Hepatocyte (in vitro differentiated cells): Measurements from ENCODE around the gene FDXR. TPM values are rescaled to one million over a fixed set of nuclear protein-coding genes. Genes with fewer than 3 reads are reported as not detected.

Experiments
- DNase-seq: peaks from one replicate; pipeline ENCODE4 v3.0.0-alpha.2; 2016; ENCODE audit warnings: low spot score
- H2AFZ ChIP-seq: fragments of 200-600 bp; sonication (generic); 2 replicates; pipeline ENCODE4 v1.6.0; 2016; ENCODE audit warnings: antibody characterized with exemption, mild to moderate bottlenecking
- H3K27ac ChIP-seq: fragments of 200-600 bp; sonication (generic); 2 replicates; pipeline ENCODE4 v1.5.1; 2016; ENCODE audit warnings: mild to moderate bottlenecking
- H3K27me3 ChIP-seq: fragments of 200-600 bp; sonication (generic); 2 replicates; pipeline ENCODE4 v1.6.1; 2016
- H3K36me3 ChIP-seq: fragments of 200-600 bp; sonication (generic); replicated peaks from 2 replicates; pipeline ENCODE4 v1.5.1; 2016; ENCODE audit warnings: low read depth; ENCODE audit not compliant: insufficient read depth
- H3K4me1 ChIP-seq: fragments of 200-600 bp; sonication (generic); 2 replicates; pipeline ENCODE4 v1.5.1; 2016; ENCODE audit warnings: mild to moderate bottlenecking, moderate library complexity; ENCODE audit not compliant: insufficient read depth
- H3K4me2 ChIP-seq: fragments of 200-600 bp; sonication (generic); 2 replicates; pipeline ENCODE4 v1.6.0; 2016
- H3K4me3 ChIP-seq: fragments of 200-600 bp; sonication (generic); 2 replicates; pipeline ENCODE4 v1.5.1; 2016; ENCODE audit warnings: mild to moderate bottlenecking
- H3K79me2 ChIP-seq: fragments of 200-600 bp; sonication (generic); 2 replicates; pipeline ENCODE4 v1.6.0; 2017; ENCODE audit warnings: mild to moderate bottlenecking
- H3K9me2 ChIP-seq: fragments of 200-600 bp; sonication (generic); replicated peaks from 2 replicates; pipeline ENCODE4 v1.6.0; 2017; ENCODE audit warnings: mild to moderate bottlenecking; ENCODE audit not compliant: insufficient read depth
- H3K9me3 ChIP-seq: fragments of 200-600 bp; sonication (generic); 2 replicates; pipeline ENCODE4 v1.5.1; 2016; ENCODE audit warnings: low read depth, mild to moderate bottlenecking
- H4K20me1 ChIP-seq: fragments of 200-600 bp; sonication (generic); 2 replicates; pipeline ENCODE4 v1.6.0; 2016; ENCODE audit warnings: mild to moderate bottlenecking; ENCODE audit not compliant: insufficient read depth, poor library complexity, severe bottlenecking
- CTCF ChIP-seq: fragments of 200-600 bp; sonication (generic); IDR thresholded peaks from 2 replicates; pipeline ENCODE4 v1.5.1; 2016; ENCODE audit warnings: antibody characterized with exemption, mild to moderate bottlenecking; ENCODE audit not compliant: poor library complexity
- EZH2 ChIP-seq: fragments of 200-600 bp; sonication (generic); IDR thresholded peaks from 2 replicates; pipeline ENCODE4 v1.6.1; 2016; ENCODE audit warnings: antibody characterized with exemption, mild to moderate bottlenecking, borderline replicate concordance
- EZH2phosphoT487 ChIP-seq: fragments of 200-600 bp; sonication (generic); IDR thresholded peaks from one replicate; pipeline ENCODE4 v1.6.1; 2018; ENCODE audit warnings: antibody characterized with exemption, mild to moderate bottlenecking, low read depth, moderate library complexity; ENCODE audit not compliant: unreplicated experiment, severe bottlenecking
- WGBS: methylation state at CpG from one replicate; pipeline ENCODE4 v1.1.6; 2016; ENCODE audit warnings: low lambda C conversion rate; ENCODE audit errors: missing lambda C conversion rate; 5-methylcytosine and 5-hydroxymethylcytosine counted together
- polyA plus RNA-seq: library from polyadenylated mRNA; unstranded; fragments of >200 nt; fragmentation: Nextera tagmentation; extraction: Ambion mirVana; gene quantifications from 2 replicates; pipeline ENCODE4 v1.2.1, GENCODE V29; 2016
- total RNA-seq: library from RNA; depleted of rRNA; stranded (reverse); fragments of >200 nt; gene quantifications from 2 replicates; pipeline ENCODE4 v1.2.3, GENCODE V29; 2014

Gene FDXR
- total and polyA plus RNA-seq, 2 experiments from 2014 or later = 12.2 to 14.2 TPM

- Histone ChIP-seq H2AFZ (no peak overlapping the region), H3K4me3 (no peak overlapping the region), H3K36me3 (no peaks in the 10 kb centered on the region), H3K79me2 (no peaks in the 10 kb centered on the region), H3K27me3 (no peaks in the 10 kb centered on the region), H4K20me1 (no peaks in the 10 kb centered on the region), H3K4me2 (no peak overlapping the region), H3K4me1 (no peaks in the 10 kb centered on the region), H3K9me3 (no peaks in the 10 kb centered on the region), H3K27ac (no peak overlapping the region), H3K9me2 (no peaks in the 10 kb centered on the region)
- 92% methylated on average over 11 of the region's 11 CpGs for WGBS
- TF ChIP-seq EZH2phosphoT487 (no peak), CTCF (no peak), EZH2 (no peak)
- DNase-seq = no peak
These were observed 45.0 kb downstream of the FDXR start for GRCh38 chr17:74827800-74828199.

GRCh38 chr17:74825952-74826719 is 46.7 kb downstream of the FDXR start:
- Histone ChIP-seq H3K79me2 (no peaks in the 10 kb centered on the region), H3K9me2 (no peaks in the 10 kb centered on the region), H3K36me3 (no peaks in the 10 kb centered on the region), H3K27ac (no peak overlapping the region), H3K27me3 (no peaks in the 10 kb centered on the region), H3K4me3 (no peak overlapping the region), H2AFZ (no peak overlapping the region), H3K4me2 (no peak overlapping the region), H3K9me3 (no peaks in the 10 kb centered on the region), H3K4me1 (no peaks in the 10 kb centered on the region), H4K20me1 (no peaks in the 10 kb centered on the region)
- TF ChIP-seq EZH2 (no peak), EZH2phosphoT487 (no peak), CTCF (no peak)
- DNase-seq = no peak
- 89% methylated on average over 9 of the region's 9 CpGs for WGBS

GRCh38 chr17:74824961-74825627 is 47.7 kb downstream of the FDXR start:
- 92% methylated on average over 11 of the region's 11 CpGs for WGBS

More at GRCh38 chr17:74824961-74825627, 47.7 kb downstream of the FDXR start:
- H3K9me3 ChIP-seq = no peaks in the 10 kb centered on the region
- no peak overlapping the region for H3K4me2 ChIP-seq
- no peaks in the 10 kb centered on the region for H3K36me3 ChIP-seq
- H3K27me3 ChIP-seq = no peaks in the 10 kb centered on the region
- H3K9me2 ChIP-seq = no peaks in the 10 kb centered on the region
- TF ChIP-seq EZH2 (no peak), CTCF (no peak), EZH2phosphoT487 (no peak)
- H4K20me1 ChIP-seq = no peaks in the 10 kb centered on the region
- H3K4me3 ChIP-seq = no peak overlapping the region
- H2AFZ ChIP-seq = no peak overlapping the region
- H3K79me2 ChIP-seq = no peaks in the 10 kb centered on the region
- no peak overlapping the region for H3K27ac ChIP-seq
- no peaks in the 10 kb centered on the region for H3K4me1 ChIP-seq
- DNase-seq = no peak
